HEK293T (cell line): Measurements from ENCODE around the gene SOAT2.

Experiments used
- CTCF ChIA-PET: fragments of 350-600 bp; formaldehyde crosslinking; extraction: SDS; loops from one replicate; lab custom pipeline; 2021; ENCODE audit warnings: antibody characterized with exemption, inconsistent platforms; lab: Yijun Ruan, JAX
- POLR2A ChIA-PET: fragments of 350-600 bp; formaldehyde crosslinking; extraction: SDS; loops from one replicate; lab custom pipeline; 2020; ENCODE audit warnings: antibody characterized with exemption, inconsistent platforms; lab: Yijun Ruan, JAX
- DNase-seq: peaks from one replicate; pipeline ENCODE4 v3.0.0; 2012; ENCODE audit warnings: mixed read lengths; ENCODE audit errors: extremely low spot score
- ARNT ChIP-seq: fragments of 450-650 bp; IDR thresholded peaks from 2 replicates; pipeline ENCODE4 v1.6.1; 2017; ENCODE audit warnings: mild to moderate bottlenecking
- BHLHE40 ChIP-seq: fragments of 450-650 bp; IDR thresholded peaks from 2 replicates; pipeline ENCODE4 v1.6.1; 2016; ENCODE audit warnings: mild to moderate bottlenecking, moderate library complexity, borderline replicate concordance
- CTBP1 ChIP-seq: fragments of 450-650 bp; IDR thresholded peaks from 2 replicates; pipeline ENCODE4 v1.6.1; 2016; ENCODE audit warnings: borderline replicate concordance
- ELF4 ChIP-seq: fragments of 450-650 bp; IDR thresholded peaks from 2 replicates; pipeline ENCODE4 v1.6.1; 2017; ENCODE audit warnings: antibody characterized with exemption
- FOXA1 ChIP-seq: fragments of 450-650 bp; IDR thresholded peaks from 2 replicates; pipeline ENCODE4 v1.6.1; 2016; ENCODE audit warnings: mild to moderate bottlenecking
- FOXK2 ChIP-seq: fragments of 450-650 bp; IDR thresholded peaks from 2 replicates; pipeline ENCODE4 v1.6.1; 2016; ENCODE audit warnings: mild to moderate bottlenecking
- FOXM1 ChIP-seq: fragments of 450-650 bp; IDR thresholded peaks from 2 replicates; pipeline ENCODE4 v1.6.1; 2017; ENCODE audit warnings: mild to moderate bottlenecking, borderline replicate concordance
- HDGF ChIP-seq: fragments of 450-650 bp; IDR thresholded peaks from 2 replicates; pipeline ENCODE4 v1.6.1; 2017; ENCODE audit warnings: antibody characterized with exemption, borderline replicate concordance
- L3MBTL2 ChIP-seq: fragments of 450-650 bp; conservative IDR thresholded peaks from 2 replicates; pipeline ENCODE4 v1.6.1; 2016; ENCODE audit warnings: mild to moderate bottlenecking
- LEF1 ChIP-seq: fragments of 450-650 bp; IDR thresholded peaks from 2 replicates; pipeline ENCODE4 v1.6.1; 2017; ENCODE audit warnings: mild to moderate bottlenecking, borderline replicate concordance
- NFRKB ChIP-seq: fragments of 450-650 bp; IDR thresholded peaks from 2 replicates; pipeline ENCODE4 v1.6.1; 2016; ENCODE audit warnings: mild to moderate bottlenecking, moderate library complexity
- SP1 ChIP-seq: fragments of 450-650 bp; IDR thresholded peaks from 2 replicates; pipeline ENCODE4 v1.6.1; 2017
- SUZ12 ChIP-seq: fragments of 450-650 bp; IDR thresholded peaks from 2 replicates; pipeline ENCODE4 v1.6.1; 2016; ENCODE audit warnings: mild to moderate bottlenecking
- TARDBP ChIP-seq: fragments of 450-650 bp; IDR thresholded peaks from 2 replicates; pipeline ENCODE4 v1.6.1; 2016
- ZNF384 ChIP-seq: fragments of 450-650 bp; IDR thresholded peaks from 2 replicates; pipeline ENCODE4 v1.6.1; 2016
- TF ChIP-seq, protein P1 (sequence below): fragments of 450-650 bp; IDR thresholded peaks from 2 replicates; pipeline ENCODE4 v1.6.1; 2016

SOAT2 gene

DNA sequence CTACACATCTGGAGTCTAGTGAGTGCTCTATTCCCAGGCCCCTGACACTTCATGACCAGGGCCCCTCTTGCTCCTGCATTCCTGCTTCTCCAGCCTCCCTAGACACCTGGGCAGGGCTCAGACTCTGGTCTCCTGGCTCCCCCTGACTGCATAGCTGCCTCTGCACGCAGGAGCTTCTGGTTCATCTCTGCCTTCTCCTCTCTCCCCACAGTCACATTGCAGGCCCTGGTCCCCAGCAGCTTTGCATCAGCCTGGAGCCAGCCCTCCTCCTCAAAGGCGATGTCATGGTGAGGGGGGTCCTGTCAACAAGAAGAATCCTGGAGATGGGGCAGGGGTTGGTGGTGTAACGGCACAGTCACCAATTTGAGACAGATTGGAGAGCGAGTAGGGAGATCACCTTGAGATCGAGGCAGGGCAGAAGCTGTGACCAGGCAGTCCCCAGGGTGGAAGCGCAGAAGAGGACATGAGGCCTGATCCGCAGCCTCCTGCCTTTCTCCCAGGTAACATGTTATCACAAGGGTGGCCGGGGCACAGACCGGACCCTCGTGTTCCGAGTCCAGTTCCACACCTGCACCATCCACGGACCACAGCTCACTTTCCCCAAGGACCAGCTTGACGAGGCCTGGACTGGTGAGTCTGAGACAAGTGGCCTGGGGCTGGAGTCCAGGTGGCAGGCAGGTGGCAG is 45.3 kb upstream of the SOAT2 start:
- POLR2A ChIA-PET = interaction anchor here (1.2 to 1.4 kb wide), 2 partner anchors 10 to 21 kb away, joined by 3 to 5 read pairs; partner anchors contain the start of gene SPRYD3

DNA sequence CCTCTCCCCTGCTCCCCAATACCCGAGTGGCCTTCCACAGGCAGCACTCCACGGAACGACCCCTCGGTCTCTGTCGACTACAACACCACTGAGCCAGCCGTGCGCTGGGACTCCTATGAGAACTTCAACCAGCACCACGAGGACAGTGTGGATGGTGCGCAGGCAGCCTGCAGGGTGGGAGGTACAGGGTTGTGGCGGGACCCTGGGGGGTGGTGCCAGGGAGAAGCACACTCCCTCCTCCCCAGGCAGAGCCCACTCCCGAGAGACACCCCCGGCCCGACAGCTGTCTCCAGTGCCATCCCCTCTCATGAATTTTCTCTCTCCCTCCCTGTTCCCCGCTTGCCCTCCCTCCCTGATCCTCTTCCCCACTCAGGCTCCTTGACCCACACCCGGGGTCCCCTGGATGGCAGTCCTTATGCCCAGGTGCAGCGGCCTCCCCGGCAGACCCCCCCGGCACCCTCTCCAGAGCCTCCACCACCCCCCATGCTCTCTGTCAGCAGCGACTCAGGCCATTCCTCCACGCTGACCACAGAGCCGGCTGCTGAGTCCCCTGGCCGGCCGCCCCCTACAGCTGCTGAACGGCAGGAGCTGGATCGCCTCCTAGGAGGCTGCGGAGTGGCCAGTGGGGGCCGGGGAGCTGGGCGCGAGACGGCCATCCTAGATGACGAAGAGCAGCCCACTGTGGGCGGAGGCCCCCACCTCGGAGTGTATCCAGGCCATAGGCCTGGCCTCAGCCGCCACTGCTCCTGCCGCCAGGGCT is 44.4 kb upstream of the SOAT2 start:
- DNase-seq = no peak
- TF ChIP-seq FOXA1 (no peak), HDGF (no peak), ARNT (no peak), FOXK2 (no peak), SP1 (no peak)
- TF ChIP-seq, protein P1, sequence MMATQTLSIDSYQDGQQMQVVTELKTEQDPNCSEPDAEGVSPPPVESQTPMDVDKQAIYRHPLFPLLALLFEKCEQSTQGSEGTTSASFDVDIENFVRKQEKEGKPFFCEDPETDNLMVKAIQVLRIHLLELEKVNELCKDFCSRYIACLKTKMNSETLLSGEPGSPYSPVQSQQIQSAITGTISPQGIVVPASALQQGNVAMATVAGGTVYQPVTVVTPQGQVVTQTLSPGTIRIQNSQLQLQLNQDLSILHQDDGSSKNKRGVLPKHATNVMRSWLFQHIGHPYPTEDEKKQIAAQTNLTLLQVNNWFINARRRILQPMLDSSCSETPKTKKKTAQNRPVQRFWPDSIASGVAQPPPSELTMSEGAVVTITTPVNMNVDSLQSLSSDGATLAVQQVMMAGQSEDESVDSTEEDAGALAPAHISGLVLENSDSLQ = no peak
- ChIA-PET CTCF (no interaction called here), POLR2A (interaction anchor here (1.2 to 1.3 kb wide), 2 partner anchors 11 to 21 kb away, joined by 3 to 4 read pairs; partner anchors contain the start of gene SPRYD3)

More for the DNA sequence above, 45.3 kb upstream of the SOAT2 start:
- TF ChIP-seq SUZ12 (no peak), FOXK2 (no peak), ZNF384 (no peak), FOXM1 (no peak), ARNT (no peak), LEF1 (no peak), L3MBTL2 (no peak)
- TF ChIP-seq, protein P1 = no peak
- DNase-seq = no peak
- CTCF ChIA-PET = interaction anchor here (6.0 kb wide), 1 partner anchor 8 kb away, joined by 46 read pairs; no protein-coding TSS in a partner anchor

DNA sequence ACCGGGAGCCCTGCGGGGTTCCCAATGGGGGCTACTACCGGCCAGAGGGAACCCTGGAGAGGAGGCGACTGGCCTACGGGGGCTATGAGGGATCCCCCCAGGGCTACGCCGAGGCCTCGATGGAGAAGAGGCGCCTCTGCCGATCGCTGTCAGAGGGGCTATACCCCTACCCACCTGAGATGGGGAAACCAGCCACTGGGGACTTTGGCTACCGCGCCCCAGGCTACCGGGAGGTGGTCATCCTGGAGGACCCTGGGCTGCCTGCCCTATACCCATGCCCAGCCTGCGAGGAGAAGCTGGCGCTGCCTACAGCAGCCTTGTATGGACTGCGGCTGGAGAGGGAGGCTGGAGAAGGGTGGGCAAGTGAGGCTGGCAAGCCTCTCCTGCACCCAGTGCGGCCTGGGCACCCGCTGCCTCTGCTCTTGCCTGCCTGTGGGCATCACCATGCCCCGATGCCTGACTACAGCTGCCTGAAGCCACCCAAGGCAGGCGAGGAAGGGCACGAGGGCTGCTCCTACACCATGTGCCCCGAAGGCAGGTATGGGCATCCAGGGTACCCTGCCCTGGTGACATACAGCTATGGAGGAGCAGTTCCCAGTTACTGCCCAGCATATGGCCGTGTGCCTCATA is 43.7 kb upstream of the SOAT2 start:
- DNase-seq = no peak
- ChIA-PET POLR2A (interaction anchor here (1.3 kb wide), 1 partner anchor 20 kb away, joined by 4 read pairs; the partner anchor contains the start of gene SPRYD3), CTCF (no interaction called here)
- no peak for TF ChIP-seq ZNF384
- TF ChIP-seq BHLHE40 = no peak
- no peak for TF ChIP-seq FOXA1
- no peak for TF ChIP-seq CTBP1
- TF ChIP-seq ARNT = no peak

DNA sequence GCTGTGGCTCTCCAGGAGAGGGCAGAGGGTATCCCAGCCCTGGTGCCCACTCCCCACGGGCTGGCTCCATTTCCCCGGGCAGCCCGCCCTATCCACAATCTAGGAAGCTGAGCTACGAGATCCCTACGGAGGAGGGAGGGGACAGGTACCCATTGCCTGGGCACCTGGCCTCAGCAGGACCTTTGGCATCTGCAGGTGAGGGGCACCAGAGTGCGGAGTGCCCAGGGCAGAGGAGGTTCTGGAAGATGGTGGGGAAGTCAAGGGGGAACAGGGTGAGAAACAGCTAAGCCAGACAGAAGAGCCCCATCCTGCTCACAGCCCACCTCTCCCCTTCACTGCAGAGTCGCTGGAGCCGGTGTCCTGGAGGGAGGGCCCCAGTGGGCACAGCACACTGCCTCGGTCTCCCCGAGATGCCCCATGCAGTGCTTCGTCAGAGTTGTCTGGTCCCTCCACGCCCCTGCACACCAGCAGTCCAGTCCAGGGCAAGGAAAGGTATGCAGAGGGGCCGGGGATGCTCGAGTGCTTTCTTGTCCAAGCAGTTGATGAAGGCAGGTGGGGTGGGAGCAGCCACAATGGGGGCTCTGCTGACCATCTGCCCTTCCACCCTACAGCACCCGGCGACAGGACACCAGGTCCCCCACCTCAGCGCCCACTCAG is 43.1 kb upstream of the SOAT2 start:
- POLR2A ChIA-PET = interaction anchor here (1.3 kb wide), 1 partner anchor 19 kb away, joined by 4 read pairs; the partner anchor contains the start of gene SPRYD3
- DNase-seq = no peak
- no peak for TF ChIP-seq TARDBP
- no peak for TF ChIP-seq ARNT
- TF ChIP-seq FOXK2 = no peak
- TF ChIP-seq L3MBTL2 = no peak
- no peak for TF ChIP-seq ELF4
- TF ChIP-seq FOXA1 = no peak
- TF ChIP-seq FOXM1 = no peak
- TF ChIP-seq BHLHE40 = no peak
- no peak for TF ChIP-seq ZNF384
- TF ChIP-seq, protein P1 = no peak
- no peak for TF ChIP-seq NFRKB
- no peak for TF ChIP-seq LEF1
- TF ChIP-seq CTBP1 = no peak
- TF ChIP-seq HDGF = no peak
- no peak for TF ChIP-seq SUZ12
- CTCF ChIA-PET = no interaction called here

DNA sequence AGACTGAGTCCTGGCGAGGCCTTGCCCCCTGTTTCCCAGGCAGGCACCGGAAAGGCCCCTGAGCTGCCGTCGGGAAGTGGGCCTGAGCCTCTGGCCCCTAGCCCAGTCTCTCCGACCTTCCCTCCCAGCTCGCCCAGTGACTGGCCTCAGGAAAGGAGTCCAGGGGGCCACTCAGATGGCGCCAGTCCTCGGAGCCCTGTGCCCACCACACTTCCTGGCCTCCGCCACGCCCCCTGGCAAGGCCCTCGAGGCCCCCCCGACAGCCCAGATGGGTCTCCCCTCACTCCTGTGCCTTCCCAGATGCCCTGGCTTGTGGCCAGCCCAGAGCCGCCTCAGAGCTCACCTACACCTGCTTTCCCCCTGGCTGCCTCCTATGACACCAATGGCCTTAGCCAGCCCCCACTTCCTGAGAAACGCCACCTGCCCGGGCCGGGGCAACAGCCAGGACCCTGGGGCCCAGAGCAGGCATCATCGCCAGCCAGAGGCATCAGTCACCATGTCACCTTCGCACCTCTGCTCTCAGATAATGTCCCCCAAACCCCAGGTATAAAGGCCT is 42.5 kb upstream of the SOAT2 start:
- CTCF ChIA-PET = interaction anchor here (2.0 kb wide), 1 partner anchor 38 kb away, joined by 7 read pairs; no protein-coding TSS in a partner anchor
- no peak for DNase-seq
- POLR2A ChIA-PET = interaction anchor here (1.4 kb wide), 1 partner anchor 18 kb away, joined by 8 read pairs; the partner anchor contains the start of gene SPRYD3
- no peak for TF ChIP-seq CTBP1
